ENCODE measurements around the gene CMIP.

GRCh38 chr16:81530296-81530721 is 85.7 kb downstream of the CMIP start:
- TF ChIP-seq CTCF (IDR thresholded peaks at IDR 0.05) = no peak
- TF ChIP-seq POLR2A (IDR thresholded peaks at IDR 0.05) = no peak

Data from right lobe of liver (tissue), 4 donors.